Smooth muscle cell (in vitro differentiated cells): ENCODE results near the gene UNKL. TPM values are rescaled to one million over a fixed set of nuclear protein-coding genes. Genes with fewer than 3 reads are reported as not detected.

ENCODE experiments used
- DNase-seq: peaks from one replicate; lab custom pipeline; 2025; ENCODE audit not compliant: unreplicated experiment; lab: John Stamatoyannopoulos, UW
- H2AFZ ChIP-seq: fragments of 200-600 bp; sonication (generic); 2 replicates; pipeline ENCODE4 v1.6.0; 2016; ENCODE audit warnings: antibody characterized with exemption, low read depth, mild to moderate bottlenecking
- H3F3A ChIP-seq: fragments of 200-600 bp; sonication (generic); 2 replicates; pipeline ENCODE4 v1.6.0; 2017; ENCODE audit warnings: antibody characterized with exemption, low read depth
- H3K27ac ChIP-seq: fragments of 200-600 bp; sonication (generic); 2 replicates; pipeline ENCODE4 v1.5.1; 2016; ENCODE audit warnings: low read depth, mild to moderate bottlenecking
- H3K27me3 ChIP-seq: fragments of 200-600 bp; sonication (generic); 2 replicates; pipeline ENCODE4 v1.6.1; 2016; ENCODE audit warnings: low read depth, mild to moderate bottlenecking
- H3K36me3 ChIP-seq: fragments of 200-600 bp; sonication (generic); 2 replicates; pipeline ENCODE4 v1.5.1; 2016; ENCODE audit warnings: low read depth
- H3K4me1 ChIP-seq: fragments of 200-600 bp; sonication (generic); 2 replicates; pipeline ENCODE4 v1.5.1; 2016; ENCODE audit warnings: low read depth
- H3K4me2 ChIP-seq: fragments of 200-600 bp; sonication (generic); 2 replicates; pipeline ENCODE4 v1.6.0; 2016; ENCODE audit warnings: mild to moderate bottlenecking
- H3K4me3 ChIP-seq: fragments of 200-600 bp; sonication (generic); 2 replicates; pipeline ENCODE4 v1.5.1; 2016; ENCODE audit warnings: mild to moderate bottlenecking
- H3K79me2 ChIP-seq: fragments of 200-600 bp; sonication (generic); 2 replicates; pipeline ENCODE4 v1.6.0; 2016; ENCODE audit warnings: low read depth, mild to moderate bottlenecking
- H3K9ac ChIP-seq: fragments of 200-600 bp; sonication (generic); 2 replicates; pipeline ENCODE4 v1.6.0; 2016; ENCODE audit warnings: low read depth
- H3K9me3 ChIP-seq: fragments of 200-600 bp; sonication (generic); replicated peaks from 2 replicates; pipeline ENCODE4 v1.5.1; 2016; ENCODE audit warnings: low read depth
- H4K20me1 ChIP-seq: fragments of 200-600 bp; sonication (generic); 2 replicates; pipeline ENCODE4 v1.6.0; 2016; ENCODE audit warnings: low read depth
- WGBS: methylation state at CpG from one replicate; pipeline ENCODE4 v1.1.7; 2016; ENCODE audit warnings: low lambda C conversion rate; 5-methylcytosine and 5-hydroxymethylcytosine counted together
- polyA plus RNA-seq: library from polyadenylated mRNA; unstranded; fragments of >200 nt; fragmentation: Nextera tagmentation; extraction: Ambion mirVana; gene quantifications from 2 replicates; pipeline ENCODE4 v1.2.1, GENCODE V29; 2016
- total RNA-seq: library from RNA; depleted of rRNA; stranded (reverse); fragments of >200 nt; gene quantifications from 2 replicates; pipeline ENCODE4 v1.2.3, GENCODE V29; 2014
- TF ChIP-seq, protein P1 (sequence below): fragments of 200-600 bp; sonication (generic); IDR thresholded peaks from 2 replicates; pipeline ENCODE4 v1.5.1; 2017; ENCODE audit warnings: borderline replicate concordance, mild to moderate bottlenecking, antibody characterized with exemption; ENCODE audit not compliant: insufficient read depth, poor library complexity, severe bottlenecking

The UNKL gene
- total and polyA plus RNA-seq, 2 experiments from 2014 or later = 5.2 to 6.2 TPM

- H3K36me3 ChIP-seq = no peaks in the 10 kb centered on the region
- no peaks in the 10 kb centered on the region for H3K27me3 ChIP-seq
- no peaks in the 10 kb centered on the region for H3K4me1 ChIP-seq
- 93% methylated on average over 28 of the region's 29 CpGs for WGBS
- H2AFZ ChIP-seq = no peak overlapping the region
- H4K20me1 ChIP-seq = no peaks in the 10 kb centered on the region
- no peak overlapping the region for H3K4me3 ChIP-seq
- H3K79me2 ChIP-seq = no peaks in the 10 kb centered on the region
- H3K4me2 ChIP-seq = no peak overlapping the region
- H3K9me3 ChIP-seq = no peaks in the 10 kb centered on the region
- TF ChIP-seq, protein P1, sequence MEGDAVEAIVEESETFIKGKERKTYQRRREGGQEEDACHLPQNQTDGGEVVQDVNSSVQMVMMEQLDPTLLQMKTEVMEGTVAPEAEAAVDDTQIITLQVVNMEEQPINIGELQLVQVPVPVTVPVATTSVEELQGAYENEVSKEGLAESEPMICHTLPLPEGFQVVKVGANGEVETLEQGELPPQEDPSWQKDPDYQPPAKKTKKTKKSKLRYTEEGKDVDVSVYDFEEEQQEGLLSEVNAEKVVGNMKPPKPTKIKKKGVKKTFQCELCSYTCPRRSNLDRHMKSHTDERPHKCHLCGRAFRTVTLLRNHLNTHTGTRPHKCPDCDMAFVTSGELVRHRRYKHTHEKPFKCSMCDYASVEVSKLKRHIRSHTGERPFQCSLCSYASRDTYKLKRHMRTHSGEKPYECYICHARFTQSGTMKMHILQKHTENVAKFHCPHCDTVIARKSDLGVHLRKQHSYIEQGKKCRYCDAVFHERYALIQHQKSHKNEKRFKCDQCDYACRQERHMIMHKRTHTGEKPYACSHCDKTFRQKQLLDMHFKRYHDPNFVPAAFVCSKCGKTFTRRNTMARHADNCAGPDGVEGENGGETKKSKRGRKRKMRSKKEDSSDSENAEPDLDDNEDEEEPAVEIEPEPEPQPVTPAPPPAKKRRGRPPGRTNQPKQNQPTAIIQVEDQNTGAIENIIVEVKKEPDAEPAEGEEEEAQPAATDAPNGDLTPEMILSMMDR = no peak
- no peaks in the 10 kb centered on the region for H3F3A ChIP-seq
- DNase-seq = no peak
- no peak overlapping the region for H3K9ac ChIP-seq
- no peak overlapping the region for H3K27ac ChIP-seq
Observed at GRCh38 chr16:1401061-1401757, 13.3 kb downstream of the UNKL start.

DNA sequence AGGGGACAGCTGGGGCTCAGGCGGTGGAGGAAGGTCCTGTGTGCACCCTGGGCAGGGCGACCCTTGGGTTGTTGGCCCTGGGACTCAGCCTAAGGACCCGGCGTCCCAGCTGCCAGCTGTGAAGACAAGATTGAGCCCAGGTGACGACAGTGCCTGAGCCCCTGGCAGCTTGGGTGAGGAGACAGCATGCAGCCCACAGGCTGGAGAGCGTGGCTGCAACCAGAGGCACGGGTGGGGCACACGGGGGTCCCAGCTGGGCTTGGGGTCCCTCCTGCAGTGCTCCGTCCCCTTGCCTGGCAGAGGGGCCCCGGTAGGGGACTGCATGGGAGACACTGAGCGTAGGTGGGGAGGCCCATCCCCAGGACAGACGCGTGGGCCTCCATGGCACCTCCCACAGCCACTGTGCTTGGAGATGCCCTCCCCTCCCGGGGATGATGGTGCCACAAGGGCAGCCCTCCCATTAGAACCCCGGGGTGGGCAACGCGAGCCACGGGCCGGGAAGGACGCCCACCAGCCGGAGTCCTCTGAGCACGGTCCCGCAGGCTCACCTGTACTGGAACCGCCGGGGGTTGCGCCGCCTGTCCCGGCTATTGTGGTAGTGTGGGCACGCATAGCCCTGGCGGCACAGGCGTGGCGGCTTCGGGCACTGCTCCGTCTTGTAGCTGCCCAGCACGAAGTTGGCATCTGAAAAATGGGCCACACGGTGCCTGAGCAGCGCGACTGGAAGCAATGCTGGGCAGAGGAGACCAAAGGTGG is 15.5 kb downstream of the UNKL start:
- Histone ChIP-seq H3K4me2 (no peak overlapping the region), H3K9ac (no peak overlapping the region), H2AFZ (no peak overlapping the region), H3K79me2 (no peaks in the 10 kb centered on the region), H3K9me3 (no peaks in the 10 kb centered on the region), H3K36me3 (no peaks in the 10 kb centered on the region), H3K4me3 (no peak overlapping the region), H3K4me1 (no peaks in the 10 kb centered on the region), H4K20me1 (no peaks in the 10 kb centered on the region), H3K27ac (no peak overlapping the region), H3K27me3 (no peaks in the 10 kb centered on the region), H3F3A (no peaks in the 10 kb centered on the region)
- TF ChIP-seq, protein P1 = no peak
- no peak for DNase-seq
- WGBS = 95% methylated on average over 35 of the region's 38 CpGs

DNA sequence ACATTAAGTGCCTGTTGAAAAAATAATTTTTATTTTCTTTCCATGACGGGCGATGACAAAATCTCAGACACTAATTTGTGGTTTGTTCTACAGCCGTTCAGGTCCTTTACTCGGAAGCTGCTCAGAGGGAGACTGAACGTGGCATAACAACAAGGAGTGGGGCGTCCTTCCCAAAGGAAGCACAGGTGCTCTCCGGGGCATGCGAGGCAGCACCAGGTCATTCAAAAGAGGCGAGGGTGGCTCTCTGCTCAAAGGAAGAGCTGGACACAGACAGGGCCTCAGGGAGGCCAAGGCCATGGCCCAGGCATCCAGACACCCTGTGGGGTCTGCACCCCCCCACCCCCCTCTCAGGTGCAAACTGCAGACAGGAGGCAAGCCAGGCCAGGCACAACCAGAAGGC is 16.2 kb downstream of the UNKL start:
- no peak overlapping the region for H3K4me2 ChIP-seq
- 97% methylated on average over 9 of the region's 9 CpGs for WGBS

More for the DNA sequence above, 16.2 kb downstream of the UNKL start:
- Histone ChIP-seq H3K9ac (no peak overlapping the region), H3F3A (no peaks in the 10 kb centered on the region), H3K4me1 (no peaks in the 10 kb centered on the region), H4K20me1 (no peaks in the 10 kb centered on the region), H3K9me3 (no peaks in the 10 kb centered on the region), H3K27ac (no peak overlapping the region), H3K79me2 (no peaks in the 10 kb centered on the region), H2AFZ (no peak overlapping the region), H3K4me3 (no peak overlapping the region), H3K36me3 (no peaks in the 10 kb centered on the region), H3K27me3 (no peaks in the 10 kb centered on the region)
- TF ChIP-seq, protein P1 = no peak
- no peak for DNase-seq
